H1 (cell line): ENCODE measurements around the gene NRXN3.

Experiments
- CBX5 ChIP-seq: fragments of 300-800, 300-1000 bp; sonication (generic); IDR thresholded peaks from 2 replicates; pipeline ENCODE4 v1.7.1; 2016; ENCODE audit warnings: antibody characterized with exemption, low read length, low read depth
- PHF8 ChIP-seq: fragments of 200-600 bp; sonication (generic); conservative IDR thresholded peaks from 2 replicates; pipeline ENCODE4 v1.7.1; 2012; ENCODE audit warnings: low read depth, mild to moderate bottlenecking, inconsistent platforms, low read length, moderate library complexity
- TF ChIP-seq, protein P1 (sequence below), 3 experiments: IDR thresholded peaks; 1 replicate in 2 of 3; 2 replicates in 1 of 3; pipeline versions ENCODE4 v1.5.1 to v1.6.1; 2011; ENCODE audit warnings: low read length in 3 of 3, mild to moderate bottlenecking in 3 of 3, inconsistent platforms in 2 of 3, low read depth in 1 of 3, moderate library complexity in 1 of 3; ENCODE audit not compliant: insufficient read depth in 1 of 3; ENCODE audit errors: control extremely low read depth in 1 of 3

GRCh38 chr14:79904497-79904896 lies 1734.3 kb downstream of the NRXN3 start:
- TF ChIP-seq, protein P1, sequence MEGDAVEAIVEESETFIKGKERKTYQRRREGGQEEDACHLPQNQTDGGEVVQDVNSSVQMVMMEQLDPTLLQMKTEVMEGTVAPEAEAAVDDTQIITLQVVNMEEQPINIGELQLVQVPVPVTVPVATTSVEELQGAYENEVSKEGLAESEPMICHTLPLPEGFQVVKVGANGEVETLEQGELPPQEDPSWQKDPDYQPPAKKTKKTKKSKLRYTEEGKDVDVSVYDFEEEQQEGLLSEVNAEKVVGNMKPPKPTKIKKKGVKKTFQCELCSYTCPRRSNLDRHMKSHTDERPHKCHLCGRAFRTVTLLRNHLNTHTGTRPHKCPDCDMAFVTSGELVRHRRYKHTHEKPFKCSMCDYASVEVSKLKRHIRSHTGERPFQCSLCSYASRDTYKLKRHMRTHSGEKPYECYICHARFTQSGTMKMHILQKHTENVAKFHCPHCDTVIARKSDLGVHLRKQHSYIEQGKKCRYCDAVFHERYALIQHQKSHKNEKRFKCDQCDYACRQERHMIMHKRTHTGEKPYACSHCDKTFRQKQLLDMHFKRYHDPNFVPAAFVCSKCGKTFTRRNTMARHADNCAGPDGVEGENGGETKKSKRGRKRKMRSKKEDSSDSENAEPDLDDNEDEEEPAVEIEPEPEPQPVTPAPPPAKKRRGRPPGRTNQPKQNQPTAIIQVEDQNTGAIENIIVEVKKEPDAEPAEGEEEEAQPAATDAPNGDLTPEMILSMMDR (IDR thresholded peaks at IDR 0.05; ENCODE audit: control extremely low read depth in 1 of 3, insufficient read depth in 1 of 3, low read depth in 1 of 3, low read length in 3 of 3): no peak
- TF ChIP-seq CBX5: no peak
- no peak for TF ChIP-seq PHF8
